Fibroblast of lung (primary cell): ENCODE data around the gene NONO. TPM values are rescaled to one million over a fixed set of nuclear protein-coding genes. Genes with fewer than 3 reads are reported as not detected.

Experiments
- DNase-seq, 2 donors: peaks; one replicate each; pipeline versions ENCODE4 v3.0.0 to v3.0.0-alpha.2; 2010; ENCODE audit warnings: low read depth in 2 of 2
- H2AFZ ChIP-seq: 2 replicates; pipeline ENCODE4 v1.5.1; 2012; ENCODE audit warnings: low read length, control low read depth, inconsistent platforms
- H3K27ac ChIP-seq: 2 replicates; pipeline ENCODE4 v1.5.1; 2011; ENCODE audit warnings: low read length, control low read depth; ENCODE audit not compliant: insufficient read depth
- H3K27me3 ChIP-seq: 2 replicates; pipeline ENCODE4 v1.5.1; 2011; ENCODE audit warnings: mild to moderate bottlenecking, low read length; ENCODE audit not compliant: control insufficient read depth, insufficient read depth
- H3K36me3 ChIP-seq: 2 replicates; pipeline ENCODE4 v1.5.1; 2011; ENCODE audit warnings: low read length; ENCODE audit not compliant: control insufficient read depth, insufficient read depth
- H3K4me1 ChIP-seq: 2 replicates; pipeline ENCODE4 v1.5.1; 2011; ENCODE audit warnings: low read length; ENCODE audit not compliant: control insufficient read depth, insufficient read depth; ENCODE audit errors: extremely low read depth
- H3K4me2 ChIP-seq: 2 replicates; pipeline ENCODE4 v1.5.1; 2011; ENCODE audit warnings: low read length, control low read depth; ENCODE audit not compliant: insufficient read depth; ENCODE audit errors: extremely low read depth
- H3K4me3 ChIP-seq, 4 experiments: fragments of 200-600 bp in 1 of 4; sonication (generic) in 1 of 4; replicated peaks in 1 of 4; 2 replicates each; pipeline ENCODE4 v1.5.1; 2011 to 2016; ENCODE audit warnings: low read length in 4 of 4, low read depth in 3 of 4, mild to moderate bottlenecking in 3 of 4, control low read depth in 2 of 4, inconsistent platforms in 1 of 4, mixed read lengths in 1 of 4; ENCODE audit not compliant: insufficient read depth in 1 of 4; ENCODE audit errors: control extremely low read depth in 1 of 4
- H3K79me2 ChIP-seq: 2 replicates; pipeline ENCODE4 v1.5.1; 2012; ENCODE audit warnings: mild to moderate bottlenecking, low read length, inconsistent platforms; ENCODE audit not compliant: control insufficient read depth, insufficient read depth
- H3K9ac ChIP-seq: 2 replicates; pipeline ENCODE4 v1.5.1; 2011; ENCODE audit warnings: mild to moderate bottlenecking, low read length, control low read depth; ENCODE audit not compliant: insufficient read depth
- H3K9me3 ChIP-seq: 2 replicates; pipeline ENCODE4 v1.5.1; 2012; ENCODE audit warnings: low read depth, low read length; ENCODE audit not compliant: control insufficient read depth, insufficient read depth
- H4K20me1 ChIP-seq: 2 replicates; pipeline ENCODE4 v1.5.1; 2011; ENCODE audit warnings: low read length; ENCODE audit not compliant: control insufficient read depth, insufficient read depth; ENCODE audit errors: extremely low read depth
- EZH2 ChIP-seq: IDR thresholded peaks from 2 replicates; pipeline ENCODE4 v1.5.1; 2012; ENCODE audit warnings: low read length, control low read depth, mild to moderate bottlenecking; ENCODE audit errors: missing control alignments
- polyA plus RNA-seq, 2 donors: library from polyadenylated mRNA; depleted of rRNA in 1 of 2; stranded (reverse) in 1 of 2; unstranded in 1 of 2; fragments of >200 nt; gene quantifications; 2 replicates each; pipeline ENCODE4 v1.2.1, GENCODE V29; 2011 to 2012; ENCODE audit warnings: missing spikeins in 1 of 2
- total RNA-seq: library from RNA; depleted of rRNA; stranded (reverse); fragments of >200 nt; gene quantifications from 2 replicates; pipeline ENCODE4 v1.2.1, GENCODE V29; 2014
- TF ChIP-seq, protein P1 (sequence below), 2 donors: IDR thresholded peaks in 1 of 2; conservative IDR thresholded peaks in 1 of 2; 1 replicate in 1 of 2; 2 replicates in 1 of 2; pipeline ENCODE4 v1.5.1; 2011 to 2012; ENCODE audit warnings: low read length in 2 of 2, control low read depth in 1 of 2, inconsistent platforms in 1 of 2, low read depth in 1 of 2, mild to moderate bottlenecking in 1 of 2

Gene NONO
- total and polyA plus RNA-seq, 2 donors (not counting 1 experiment from before 2014, with no cell fraction given): 165 to 355 TPM

DNA sequence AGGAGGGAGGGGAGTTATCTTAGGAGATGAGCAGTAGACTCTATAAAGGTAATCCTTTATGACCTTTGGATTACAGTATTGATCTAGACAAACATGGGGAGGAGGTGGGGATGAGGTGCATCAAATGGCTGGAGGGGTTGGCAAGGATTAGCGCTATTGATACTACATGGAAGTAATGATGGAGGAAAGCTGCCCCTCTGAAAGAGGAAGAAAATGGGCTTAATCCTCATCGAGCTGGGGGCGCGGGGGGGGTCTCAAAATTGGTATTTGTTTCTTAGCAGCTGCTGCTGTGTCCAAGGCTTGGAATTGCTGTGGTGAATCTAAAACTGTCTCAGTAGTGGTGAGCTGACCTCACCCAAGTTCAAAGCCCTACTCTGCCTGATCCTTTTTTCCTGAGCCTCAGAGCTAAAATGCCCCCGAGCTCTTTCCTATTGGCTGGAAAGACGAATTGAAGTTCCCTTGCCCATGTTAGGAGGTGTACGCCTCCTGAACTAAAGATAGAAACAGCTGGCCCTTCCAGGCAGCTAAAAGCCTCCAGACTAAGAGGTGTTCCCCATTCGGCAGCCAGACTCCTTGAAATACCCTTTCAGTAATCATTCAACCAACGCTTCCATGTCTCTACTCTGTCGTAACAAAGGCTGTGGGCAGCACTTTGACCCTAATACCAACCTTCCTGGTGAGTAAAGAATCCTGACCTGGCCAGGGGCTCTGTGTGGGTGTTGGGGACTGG is 17.9 kb downstream of the NONO start, which contains the start of gene ITGB1BP2:
Gene ITGB1BP2 (plus strand): TSS at position 556 of the 730 bp plus-strand sequence. CDS start 57 bp downstream, at position 613.
- no peaks in the 10 kb centered on the region for H4K20me1 ChIP-seq
- no peaks in the 10 kb centered on the region for H3K9me3 ChIP-seq
- H2AFZ ChIP-seq: no peak within 1 kb of the TSS
- DNase-seq: peak; percentile 60 to 69
- no peaks in the 10 kb centered on the region for H3K4me1 ChIP-seq
- no peaks in the 10 kb centered on the region for H3K36me3 ChIP-seq
- H3K4me3 ChIP-seq: no peak within 1 kb of the TSS
- no peak within 1 kb of the TSS for H3K4me2 ChIP-seq
- H3K9ac ChIP-seq: no peak within 1 kb of the TSS
- H3K27me3 ChIP-seq: no peaks in the 10 kb centered on the region
- TF ChIP-seq EZH2: no peak
- TF ChIP-seq, protein P1, sequence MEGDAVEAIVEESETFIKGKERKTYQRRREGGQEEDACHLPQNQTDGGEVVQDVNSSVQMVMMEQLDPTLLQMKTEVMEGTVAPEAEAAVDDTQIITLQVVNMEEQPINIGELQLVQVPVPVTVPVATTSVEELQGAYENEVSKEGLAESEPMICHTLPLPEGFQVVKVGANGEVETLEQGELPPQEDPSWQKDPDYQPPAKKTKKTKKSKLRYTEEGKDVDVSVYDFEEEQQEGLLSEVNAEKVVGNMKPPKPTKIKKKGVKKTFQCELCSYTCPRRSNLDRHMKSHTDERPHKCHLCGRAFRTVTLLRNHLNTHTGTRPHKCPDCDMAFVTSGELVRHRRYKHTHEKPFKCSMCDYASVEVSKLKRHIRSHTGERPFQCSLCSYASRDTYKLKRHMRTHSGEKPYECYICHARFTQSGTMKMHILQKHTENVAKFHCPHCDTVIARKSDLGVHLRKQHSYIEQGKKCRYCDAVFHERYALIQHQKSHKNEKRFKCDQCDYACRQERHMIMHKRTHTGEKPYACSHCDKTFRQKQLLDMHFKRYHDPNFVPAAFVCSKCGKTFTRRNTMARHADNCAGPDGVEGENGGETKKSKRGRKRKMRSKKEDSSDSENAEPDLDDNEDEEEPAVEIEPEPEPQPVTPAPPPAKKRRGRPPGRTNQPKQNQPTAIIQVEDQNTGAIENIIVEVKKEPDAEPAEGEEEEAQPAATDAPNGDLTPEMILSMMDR (conservative IDR thresholded peaks at IDR 0.05 in 1 of 2, IDR thresholded peaks at IDR 0.05 in 1 of 2; ENCODE audit: low read depth in 1 of 2, low read length in 2 of 2): no peak
- no peak within 1 kb of the TSS for H3K27ac ChIP-seq
- H3K79me2 ChIP-seq: no peaks in the 10 kb centered on the region

DNA sequence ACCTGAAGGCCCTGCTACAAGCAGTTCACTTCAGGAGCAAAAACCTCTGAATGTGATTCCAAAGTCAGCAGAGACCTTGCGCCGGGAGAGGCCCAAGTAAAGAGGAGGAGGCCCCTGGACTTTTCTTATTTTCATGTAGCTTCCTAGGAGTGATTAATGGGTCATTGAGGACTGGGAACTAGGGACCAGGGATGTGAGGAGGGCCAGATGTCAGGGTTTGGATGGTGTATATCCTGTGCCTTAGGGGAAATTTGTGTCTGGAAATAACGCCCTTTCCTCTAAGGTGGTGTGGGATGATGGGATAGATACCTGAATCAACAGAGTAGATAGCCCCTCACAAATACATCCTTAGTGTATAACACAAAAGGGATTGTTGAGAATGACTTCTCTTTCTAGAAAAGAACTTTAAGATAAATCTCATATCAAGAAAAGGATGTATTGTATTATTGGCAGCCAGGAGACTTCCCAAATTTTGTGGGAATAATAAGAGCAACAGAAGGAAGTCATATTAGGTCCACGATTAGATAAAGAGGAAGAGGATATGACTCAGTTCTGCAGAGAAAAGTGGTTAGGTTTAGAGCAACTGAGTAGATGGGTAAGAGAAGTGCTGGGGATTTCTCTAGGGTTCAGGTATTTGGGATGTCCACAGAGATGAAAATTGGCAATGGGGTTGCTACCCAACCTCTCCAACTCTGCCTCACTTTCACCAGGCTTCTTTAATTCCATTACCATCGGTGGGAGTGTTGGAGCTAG is 19.2 kb downstream of the NONO start:
- Histone ChIP-seq H3K9me3 (no peaks in the 10 kb centered on the region), H3K36me3 (no peaks in the 10 kb centered on the region), H3K4me3 (no peak overlapping the region), H4K20me1 (no peaks in the 10 kb centered on the region), H3K9ac (no peak overlapping the region), H2AFZ (no peak overlapping the region), H3K4me1 (no peaks in the 10 kb centered on the region), H3K4me2 (no peak overlapping the region), H3K27me3 (no peaks in the 10 kb centered on the region), H3K79me2 (no peaks in the 10 kb centered on the region), H3K27ac (no peak overlapping the region)
- DNase-seq: peak in 1 of 2 donors; percentile 26
- TF ChIP-seq EZH2: no peak
- TF ChIP-seq, protein P1 (conservative IDR thresholded peaks at IDR 0.05 in 1 of 2, IDR thresholded peaks at IDR 0.05 in 1 of 2; ENCODE audit: low read depth in 1 of 2, low read length in 2 of 2): no peak

DNA sequence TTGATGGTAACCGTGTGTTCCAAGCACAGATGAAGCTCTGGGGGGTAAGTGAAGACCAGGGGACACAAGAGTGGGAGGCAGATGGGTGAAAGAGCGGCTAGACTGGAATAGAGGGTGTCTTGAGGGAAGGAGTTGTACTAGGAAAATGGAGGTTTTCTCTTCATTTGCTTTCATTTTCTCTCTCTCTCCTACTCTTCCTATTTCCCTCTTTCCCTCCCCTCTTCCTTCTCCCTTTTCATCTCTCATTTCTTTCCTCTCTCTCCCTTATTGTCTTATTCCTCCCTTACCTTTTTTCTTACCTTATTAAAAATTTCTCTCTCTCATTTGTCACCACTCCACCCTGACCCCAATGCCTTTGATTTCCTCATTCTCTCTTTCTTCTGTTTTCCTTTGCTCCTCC is 21.1 kb downstream of the NONO start:
- no peaks in the 10 kb centered on the region for H3K4me1 ChIP-seq
- no peak for DNase-seq
- no peak overlapping the region for H3K4me2 ChIP-seq
- H3K9ac ChIP-seq: no peak overlapping the region
- H3K27me3 ChIP-seq: no peaks in the 10 kb centered on the region
- no peak overlapping the region for H3K4me3 ChIP-seq
- no peaks in the 10 kb centered on the region for H4K20me1 ChIP-seq
- H2AFZ ChIP-seq: no peak overlapping the region
- no peaks in the 10 kb centered on the region for H3K36me3 ChIP-seq
- no peak overlapping the region for H3K27ac ChIP-seq
- H3K79me2 ChIP-seq: no peaks in the 10 kb centered on the region
- TF ChIP-seq EZH2: no peak
- TF ChIP-seq, protein P1 (conservative IDR thresholded peaks at IDR 0.05 in 1 of 2, IDR thresholded peaks at IDR 0.05 in 1 of 2; ENCODE audit: low read depth in 1 of 2, low read length in 2 of 2): no peak
- no peaks in the 10 kb centered on the region for H3K9me3 ChIP-seq
